ENCODE measurements around the gene PSEN1. TPM values are rescaled to one million over a fixed set of nuclear protein-coding genes. Genes with fewer than 3 reads are reported as not detected.

PSEN1 gene
- total and polyA plus RNA-seq, 2 donors (not counting 3 experiments of a cell fraction or from before 2014, with no cell fraction given): 16.5 to 36.8 TPM

GRCh38 chr14:73258076-73258475, 121.8 kb downstream of the PSEN1 start:
- TF ChIP-seq POLR2A (IDR thresholded peaks at IDR 0.05; ENCODE audit: low read depth, low read length): no peak
- no peak for TF ChIP-seq CTCF (IDR thresholded peaks at IDR 0.05; ENCODE audit: extremely low read depth in 1 of 2, insufficient read depth in 1 of 2, low read depth in 1 of 2, low read length in 2 of 2)
- TF ChIP-seq EZH2 (IDR thresholded peaks at IDR 0.05; ENCODE audit: borderline replicate concordance, low read depth, low read length, severe bottlenecking): no peak
- no peak for TF ChIP-seq JUN (IDR thresholded peaks at IDR 0.05; ENCODE audit: borderline replicate concordance, insufficient read depth, insufficient read length, low read depth)
- no peak for TF ChIP-seq POLR2AphosphoS5 (IDR thresholded peaks at IDR 0.05; ENCODE audit: insufficient read depth, low read depth, low read length)
- TF ChIP-seq GATA2 (IDR thresholded peaks at IDR 0.05; ENCODE audit: insufficient read depth, insufficient read length, low read depth, low read length): no peak
- TF ChIP-seq MYC (IDR thresholded peaks at IDR 0.05; ENCODE audit: low read depth, low read length): no peak
- no peak for TF ChIP-seq MAX (IDR thresholded peaks at IDR 0.05; ENCODE audit: insufficient read depth, insufficient read length)
- no peak for TF ChIP-seq FOS (IDR thresholded peaks at IDR 0.05; ENCODE audit: borderline replicate concordance, insufficient read depth, low read length)
- H3K4me1 ChIP-seq (ENCODE audit: control insufficient read depth, extremely low read depth, insufficient read depth, low read length): no peaks in the 10 kb centered on the region
- DNase-seq (ENCODE audit: low read depth, low spot score) (no peak), FAIRE-seq (no peak)
- no peaks in the 10 kb centered on the region for H3K27me3 ChIP-seq (ENCODE audit: control insufficient read depth in 2 of 2, insufficient read depth in 2 of 2, low read length in 2 of 2)
- H3K36me3 ChIP-seq (ENCODE audit: control insufficient read depth in 2 of 2, extremely low read depth in 1 of 2, insufficient read depth in 2 of 2, low read length in 2 of 2): no peaks in the 10 kb centered on the region
- H3K9ac ChIP-seq (replicated peaks; ENCODE audit: extremely low read depth, insufficient read depth, low read length): no peak overlapping the region
- no peaks in the 10 kb centered on the region for H4K20me1 ChIP-seq (replicated peaks; ENCODE audit: control insufficient read depth, extremely low read depth, insufficient read depth, low read length)
- POLR2A ChIA-PET: interaction anchor here (0.7 kb wide), 1 partner anchor 849 kb away, joined by 4 read pairs; no protein-coding TSS in a partner anchor
- H3K4me3 ChIP-seq (replicated peaks in 1 of 3; ENCODE audit: insufficient read depth in 1 of 3, low read depth in 1 of 3, low read length in 3 of 3): no peak overlapping the region
- no peaks in the 10 kb centered on the region for H3K9me3 ChIP-seq (replicated peaks; ENCODE audit: control insufficient read depth, insufficient read depth, low read length)
- CTCF ChIA-PET: interaction anchor here (1.3 kb wide), 1 partner anchor 214 kb away, joined by 3 read pairs; no protein-coding TSS in a partner anchor
- no TSS peak for BruUV-seq (replicated peaks)
- H3K4me2 ChIP-seq (ENCODE audit: insufficient read depth, low read length): no peak overlapping the region
- no peaks in the 10 kb centered on the region for H3K79me2 ChIP-seq (ENCODE audit: control insufficient read depth, insufficient read depth, low read length)
- H2AFZ ChIP-seq (ENCODE audit: low read depth, low read length): no peak overlapping the region
- no peak overlapping the region for H3K27ac ChIP-seq (ENCODE audit: insufficient read depth, low read depth, low read length)
- no peaks in the 10 kb centered on the region for H3K9me1 ChIP-seq (replicated peaks; ENCODE audit: control insufficient read depth, extremely low read depth, insufficient read depth, low read length)
- dilution Hi-C loops (cut with MboI; ENCODE audit: extremely low pct_ligation_motif_present, low sequenced_read_pairs): no loop called here
- intact Hi-C loops (cut with micrococcal nuclease): no loop called here

Data from endothelial cell of umbilical vein (primary cell).